HG03460 (cell line): ENCODE results near the gene RGN.
"Not testable (repeated sequence)": the region's sequence is repeated elsewhere in the genome, so short reads cannot be mapped to it uniquely, and the experiment has no call there.

Experiments used
- ATAC-seq: cut with Tn5 transposase; IDR thresholded peaks from one replicate; pipeline ENCODE4 v1.9.1; 2021; ENCODE audit not compliant: unreplicated experiment

RGN gene

DNA sequence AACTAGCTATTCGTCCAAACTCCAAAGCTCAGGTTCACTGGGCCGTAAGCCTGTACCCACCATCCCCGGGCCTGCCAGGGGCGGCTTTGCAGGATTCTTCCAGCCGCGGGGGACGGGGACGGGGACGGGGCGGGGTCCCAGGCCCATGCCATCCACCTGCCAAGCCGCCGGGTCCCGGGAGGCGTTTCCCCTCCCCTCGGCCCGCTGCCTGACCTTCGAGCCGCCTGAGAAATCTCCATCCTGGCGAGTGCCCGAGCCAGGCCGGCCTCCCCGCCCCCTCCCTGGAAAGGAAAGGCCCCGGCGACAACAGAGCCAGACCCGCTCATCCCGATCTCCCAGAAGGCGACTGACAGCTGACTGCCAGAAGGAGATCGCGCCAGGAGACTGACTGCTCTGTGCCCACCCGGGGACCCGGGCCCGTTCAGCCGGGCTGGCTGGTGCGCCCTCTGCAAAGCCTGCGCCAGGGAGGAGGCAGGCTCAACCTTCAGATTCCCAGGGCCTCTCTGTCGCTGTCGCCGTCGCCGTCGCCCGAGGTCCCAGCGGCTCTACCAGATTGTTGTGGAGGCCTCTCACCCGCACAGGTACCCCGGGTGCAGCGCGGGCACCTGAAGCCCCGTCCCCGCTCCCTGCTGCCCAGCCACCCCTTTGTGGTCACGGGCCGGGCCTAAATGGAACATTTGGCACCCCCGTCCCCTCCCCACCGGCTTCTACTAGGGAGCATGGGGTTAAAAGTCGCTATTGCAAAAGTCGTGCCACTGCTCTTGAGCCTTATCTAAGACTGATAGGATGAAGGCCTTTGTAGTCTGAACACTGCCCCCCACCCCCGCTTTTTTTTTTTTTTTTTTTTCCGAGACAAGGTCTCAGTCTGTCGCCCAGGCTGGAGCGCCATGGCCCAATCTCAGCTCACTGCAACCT lies at the start of gene RGN:
RGN (plus strand) TSS at position 315 of the 915 bp plus-strand sequence. CDS start 2,702 bp downstream, outside the sequence.
- no peak for ATAC-seq

DNA sequence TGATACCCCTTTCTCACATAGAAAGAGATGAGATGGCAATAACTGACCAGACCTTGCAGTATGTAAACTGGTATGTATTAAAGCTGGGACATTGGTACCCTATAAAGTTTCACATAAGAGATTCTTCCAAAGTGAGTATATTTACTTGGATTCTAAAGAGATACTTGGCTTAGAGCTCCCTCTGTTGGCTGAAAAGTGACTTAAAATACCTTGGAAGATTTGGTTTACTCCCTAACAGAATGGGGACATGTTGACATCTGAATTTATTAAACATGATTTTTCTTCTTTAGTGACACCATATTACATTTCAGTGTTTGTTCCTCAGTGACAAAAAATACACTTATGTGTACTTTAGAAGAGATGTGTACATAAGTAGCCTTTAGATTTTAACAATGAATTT lies 47.9 kb upstream of the RGN start:
- no peak for ATAC-seq

DNA sequence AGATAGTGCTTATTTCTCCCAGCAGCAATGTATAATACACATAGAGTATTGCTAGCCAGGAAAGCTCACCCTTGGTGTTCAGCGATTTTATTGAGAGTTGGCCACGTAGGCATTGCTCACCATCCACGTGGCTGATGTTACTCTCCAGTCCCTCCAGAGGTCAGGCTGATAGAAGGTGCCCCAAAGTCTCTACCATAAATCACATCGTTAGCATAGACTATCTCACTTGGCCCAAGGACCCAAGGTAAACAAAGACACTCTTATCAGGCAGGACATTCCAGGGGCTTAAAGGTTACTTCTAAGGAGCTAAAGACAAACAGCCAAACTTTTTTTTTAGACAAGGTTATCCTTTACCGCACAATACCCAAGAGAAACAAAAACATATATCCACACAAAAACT lies 30.3 kb upstream of the RGN start:
- no peak for ATAC-seq

DNA sequence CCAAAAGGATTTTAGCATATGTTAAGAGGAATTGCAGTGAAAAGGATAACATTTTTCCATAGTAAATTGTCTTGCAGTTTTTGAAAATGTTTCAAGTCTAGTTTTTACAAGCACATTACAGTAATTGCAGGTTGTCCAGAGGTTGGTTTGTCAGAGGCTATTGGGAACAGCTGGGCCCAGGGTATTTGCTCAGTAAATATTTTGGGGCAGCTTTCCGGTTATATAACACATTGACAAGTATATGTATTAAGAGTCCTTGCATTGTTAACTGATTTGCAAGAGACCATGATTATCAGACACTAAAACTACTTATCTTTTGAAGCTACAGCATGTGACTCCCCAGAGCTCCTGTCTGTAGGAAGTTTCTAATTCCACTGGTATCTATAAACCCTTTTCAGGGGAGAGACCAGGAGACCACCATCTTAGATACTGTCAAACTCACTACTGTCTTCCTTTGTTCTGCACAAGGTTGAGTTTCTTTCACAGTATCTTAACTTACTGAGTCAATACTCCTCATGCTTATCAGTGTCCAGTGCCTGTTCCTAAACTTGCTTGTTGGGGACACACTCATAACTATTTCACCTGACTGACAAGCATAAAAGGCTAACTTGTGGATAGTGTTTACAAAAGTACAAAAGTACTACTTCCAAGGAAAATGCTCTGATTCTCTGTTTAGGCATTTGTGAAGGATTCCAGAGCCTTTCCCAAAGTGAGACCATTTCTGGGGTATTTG lies 18.9 kb upstream of the RGN start:
- ATAC-seq, result no peak

DNA sequence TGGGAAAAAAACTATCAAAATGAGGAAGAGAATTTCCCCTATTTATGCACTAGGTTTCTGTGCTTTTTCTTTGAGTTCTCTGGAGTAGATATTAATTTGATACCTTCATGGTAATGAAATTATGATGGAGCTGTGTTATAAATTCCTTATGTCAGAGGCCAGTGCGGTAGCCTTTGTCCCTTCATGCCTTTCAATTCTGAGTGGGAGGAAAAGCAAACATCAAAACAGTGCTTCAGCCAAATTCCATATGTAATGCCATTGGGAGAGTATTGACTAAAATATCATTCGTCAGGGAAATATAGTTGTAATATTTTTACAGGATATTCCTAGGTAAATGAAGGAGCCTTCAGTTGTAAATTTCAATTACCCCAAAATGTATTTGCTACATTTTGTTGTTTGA lies 17.5 kb upstream of the RGN start:
- ATAC-seq, result no peak

DNA sequence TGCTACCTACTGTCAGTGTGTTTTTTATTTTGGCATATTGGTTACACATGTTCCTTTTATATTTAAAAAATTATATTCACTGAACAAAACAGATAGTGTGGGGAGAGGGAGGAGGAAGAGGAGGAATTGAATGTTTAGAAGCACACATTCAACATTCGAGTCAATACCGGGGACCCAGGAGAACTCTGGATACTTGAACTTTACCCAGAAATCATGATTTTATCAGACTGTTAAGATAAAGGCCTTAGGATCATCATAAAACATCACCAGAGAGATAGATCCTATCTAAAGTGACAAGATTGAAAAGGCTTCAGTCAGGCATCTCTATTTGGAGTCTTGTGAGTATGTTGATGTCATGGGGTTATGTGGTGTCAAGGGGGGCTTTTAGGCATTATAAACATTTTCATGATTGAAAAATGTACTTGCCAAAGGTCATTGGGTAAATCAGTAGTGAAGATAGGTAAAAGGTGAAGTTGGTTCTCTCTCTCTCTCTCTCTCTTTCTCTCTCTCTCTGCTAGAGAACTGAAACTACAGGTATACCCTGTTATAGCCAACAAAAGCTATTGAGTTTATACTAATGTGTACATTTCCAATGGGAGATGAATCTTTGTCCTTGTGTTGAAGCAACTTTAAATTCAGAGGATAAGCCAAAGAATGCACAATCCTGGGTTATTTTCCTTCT lies 16.9 kb upstream of the RGN start:
- no peak for ATAC-seq

DNA sequence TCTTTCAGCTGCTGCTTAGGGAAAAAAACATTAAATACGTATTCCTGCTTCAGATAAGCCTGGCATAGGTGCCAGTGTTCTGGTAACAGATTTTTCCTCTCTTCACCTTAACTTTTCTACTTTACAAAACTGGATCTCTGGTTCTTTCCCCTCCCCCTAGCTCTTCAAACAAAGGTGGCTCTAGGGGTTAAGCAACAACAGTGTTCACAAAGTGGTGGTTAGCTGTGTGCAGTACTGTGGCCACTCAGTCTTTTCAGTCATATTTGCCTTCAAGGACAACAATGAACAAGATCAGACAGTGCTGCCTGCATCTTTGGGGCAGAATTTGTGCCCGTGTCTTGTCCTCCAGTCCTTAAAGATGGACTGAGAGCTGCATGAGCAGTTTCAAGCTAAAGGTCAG lies 15.1 kb upstream of the RGN start:
- ATAC-seq, result no peak

DNA sequence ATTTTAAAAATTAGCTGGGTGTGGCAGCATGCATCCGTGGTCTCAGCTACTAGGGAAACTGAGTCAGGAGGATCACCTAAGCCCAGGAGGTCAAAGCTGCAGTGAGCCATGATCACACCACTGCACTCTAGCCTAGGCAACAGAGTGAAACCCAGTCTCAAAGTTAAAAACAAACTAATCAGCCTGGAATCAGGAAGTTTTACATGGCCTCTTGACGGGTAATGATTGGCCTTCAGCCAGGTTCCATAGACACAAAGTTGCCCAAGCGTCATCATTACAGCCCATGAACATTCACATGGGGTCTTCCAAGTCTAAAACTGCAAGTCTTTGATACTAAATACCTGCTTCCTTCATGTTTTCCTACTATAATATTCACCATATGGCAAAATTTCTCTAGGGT lies 10.0 kb upstream of the RGN start:
- ATAC-seq, result no peak

DNA sequence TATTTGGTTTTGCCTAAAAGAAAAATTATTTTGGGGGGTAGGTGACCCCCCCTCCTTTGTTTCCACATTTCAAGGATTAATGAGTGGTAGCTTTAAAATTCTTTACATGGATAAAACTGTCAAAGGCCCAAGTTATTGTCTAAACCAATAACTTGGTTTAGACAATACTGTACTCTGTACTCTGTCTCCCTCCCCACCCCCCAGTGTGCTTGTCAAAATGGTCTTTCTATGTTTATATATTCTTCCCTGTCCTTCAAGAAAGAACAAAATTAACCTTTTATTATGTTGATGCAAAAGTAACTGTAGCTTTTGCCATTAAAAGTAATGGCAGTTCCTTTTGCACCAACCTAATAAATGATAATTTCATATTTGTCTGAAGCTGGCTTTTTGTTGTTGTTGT lies 9.5 kb upstream of the RGN start:
- ATAC-seq, result no peak

DNA sequence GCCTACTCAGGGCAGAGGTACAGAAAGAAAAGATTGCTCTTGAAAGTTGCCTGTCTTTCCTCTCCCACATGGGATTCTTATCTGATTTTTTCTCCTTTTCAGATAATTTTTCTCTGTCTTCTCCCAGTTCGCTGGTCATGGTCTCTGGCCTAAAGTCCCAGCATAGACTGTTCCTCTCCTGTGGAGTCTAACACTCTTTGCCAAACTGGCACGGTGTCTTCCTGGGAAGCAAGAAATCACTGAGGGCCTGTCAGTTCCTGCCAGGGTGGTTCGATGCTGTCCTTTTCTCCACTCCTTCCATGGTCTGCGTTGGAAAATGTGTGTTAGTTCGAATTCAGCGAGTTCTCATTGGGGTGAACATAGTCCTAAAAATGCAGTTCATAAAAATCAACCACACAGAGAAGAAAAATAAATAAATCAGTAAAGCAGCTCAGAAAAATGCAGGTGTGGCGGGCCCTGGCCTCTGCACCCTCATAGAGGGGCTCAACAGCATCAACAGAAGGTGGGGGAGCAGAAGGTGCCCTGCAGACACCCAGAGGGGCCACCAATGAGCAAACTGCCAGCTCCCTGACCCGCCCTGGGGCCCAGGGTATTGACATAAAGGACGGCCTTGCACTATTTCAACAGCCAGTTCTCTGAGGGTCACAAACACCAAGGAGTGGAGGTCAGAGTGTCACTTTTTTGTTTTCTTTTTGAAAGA lies 2.1 kb downstream of the RGN start:
- ATAC-seq, result no peak

DNA sequence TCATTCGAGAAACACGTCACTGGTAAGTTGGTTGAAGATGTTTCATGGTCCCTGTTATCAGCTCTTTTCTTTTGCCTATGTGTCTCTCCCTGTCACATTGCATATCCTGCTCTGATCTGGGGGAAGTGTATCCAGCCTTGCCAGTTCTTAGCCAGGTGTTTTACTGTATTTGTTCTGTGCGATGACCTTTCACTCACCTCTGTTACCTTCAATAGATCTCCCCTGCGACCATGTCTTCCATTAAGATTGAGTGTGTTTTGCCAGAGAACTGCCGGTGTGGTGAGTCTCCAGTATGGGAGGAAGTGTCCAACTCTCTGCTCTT lies 2.6 kb downstream of the RGN start:
- no peak for ATAC-seq

DNA sequence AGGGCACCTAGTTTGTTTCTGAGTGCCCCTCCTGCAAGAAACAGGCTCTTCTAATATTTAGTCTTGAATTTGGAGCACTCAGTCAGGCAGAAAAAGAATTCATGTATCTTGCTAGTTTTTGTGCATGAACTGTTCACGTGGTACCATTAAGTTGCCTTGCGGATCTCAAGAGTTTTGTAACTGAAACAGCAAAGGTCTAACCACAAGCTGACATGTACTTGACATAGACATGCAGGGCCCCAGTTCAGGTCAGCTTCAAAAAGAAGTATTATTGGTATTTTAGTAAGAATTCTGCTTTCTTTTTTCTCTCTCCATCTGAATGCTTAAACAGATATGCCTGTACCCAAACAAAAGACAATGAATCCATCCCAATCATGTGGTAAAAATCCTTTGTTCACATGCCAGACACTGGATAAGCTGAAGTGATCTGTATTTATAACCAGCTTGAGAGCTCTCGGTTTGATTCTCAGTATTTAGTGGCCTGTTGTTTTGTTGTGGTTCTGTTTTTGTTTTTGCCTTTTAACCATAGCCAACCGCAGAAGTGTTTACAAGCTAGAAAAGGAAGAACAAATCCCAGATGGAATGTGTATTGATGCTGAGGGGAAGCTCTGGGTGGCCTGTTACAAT lies 13.0 kb downstream of the RGN start:
- no peak for ATAC-seq

DNA sequence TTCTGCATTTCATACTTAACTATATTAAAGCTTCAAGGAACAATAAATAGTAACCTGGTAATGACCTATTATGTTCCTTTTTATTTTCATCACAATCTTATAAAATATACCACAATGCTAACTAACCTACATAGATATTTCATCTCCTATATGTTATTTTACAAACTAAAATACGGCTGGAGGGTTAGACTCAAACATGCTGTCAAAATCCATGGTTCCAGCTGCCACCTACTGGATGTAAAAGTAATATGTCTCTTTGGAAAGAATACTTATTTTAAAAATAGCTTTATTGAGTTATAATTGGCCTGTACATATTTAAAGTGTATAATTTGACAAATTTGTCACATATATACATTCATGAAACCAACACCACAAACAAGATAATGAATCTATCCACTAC lies 15.0 kb downstream of the RGN start:
- ATAC-seq, result no peak

DNA sequence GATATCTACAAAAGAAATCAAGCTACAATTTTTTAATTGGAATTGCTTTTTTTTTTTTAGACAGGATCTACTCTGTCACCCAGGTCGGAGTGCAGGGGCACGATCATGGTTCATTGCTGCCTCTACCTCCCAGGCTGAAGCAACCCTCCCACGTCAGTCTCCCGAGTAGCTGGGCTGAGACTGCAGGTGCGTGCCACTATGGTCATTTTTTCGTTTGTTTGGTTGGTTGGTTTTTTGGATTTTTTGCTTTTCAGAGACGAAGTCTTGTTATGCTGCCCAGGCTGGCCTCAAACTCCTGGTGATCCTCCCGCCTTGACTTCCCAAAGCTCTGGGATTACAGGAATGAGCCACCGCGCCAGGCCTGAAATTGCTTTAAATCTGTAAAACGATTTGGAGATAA lies 15.6 kb downstream of the RGN start:
- ATAC-seq, result no peak

DNA sequence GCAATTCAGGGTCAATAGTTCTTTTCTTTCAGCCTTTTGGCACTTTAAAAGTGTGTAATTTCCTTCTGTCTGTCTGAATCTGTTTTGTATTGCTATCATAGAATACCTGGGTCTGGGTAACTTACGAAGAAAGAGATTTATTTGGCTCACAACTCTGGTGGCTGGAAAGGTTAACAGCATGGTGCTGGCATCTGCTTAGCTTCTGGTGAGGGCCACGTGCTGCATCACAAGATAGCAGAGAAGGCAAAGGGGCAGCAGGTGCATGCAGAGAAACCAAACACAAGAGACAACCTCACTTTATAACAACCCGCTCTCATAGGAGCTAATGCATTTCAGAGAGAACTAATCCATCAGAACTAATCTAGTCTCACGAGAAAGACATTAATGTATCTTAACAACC lies 18.8 kb downstream of the RGN start:
- ATAC-seq, result no peak

DNA sequence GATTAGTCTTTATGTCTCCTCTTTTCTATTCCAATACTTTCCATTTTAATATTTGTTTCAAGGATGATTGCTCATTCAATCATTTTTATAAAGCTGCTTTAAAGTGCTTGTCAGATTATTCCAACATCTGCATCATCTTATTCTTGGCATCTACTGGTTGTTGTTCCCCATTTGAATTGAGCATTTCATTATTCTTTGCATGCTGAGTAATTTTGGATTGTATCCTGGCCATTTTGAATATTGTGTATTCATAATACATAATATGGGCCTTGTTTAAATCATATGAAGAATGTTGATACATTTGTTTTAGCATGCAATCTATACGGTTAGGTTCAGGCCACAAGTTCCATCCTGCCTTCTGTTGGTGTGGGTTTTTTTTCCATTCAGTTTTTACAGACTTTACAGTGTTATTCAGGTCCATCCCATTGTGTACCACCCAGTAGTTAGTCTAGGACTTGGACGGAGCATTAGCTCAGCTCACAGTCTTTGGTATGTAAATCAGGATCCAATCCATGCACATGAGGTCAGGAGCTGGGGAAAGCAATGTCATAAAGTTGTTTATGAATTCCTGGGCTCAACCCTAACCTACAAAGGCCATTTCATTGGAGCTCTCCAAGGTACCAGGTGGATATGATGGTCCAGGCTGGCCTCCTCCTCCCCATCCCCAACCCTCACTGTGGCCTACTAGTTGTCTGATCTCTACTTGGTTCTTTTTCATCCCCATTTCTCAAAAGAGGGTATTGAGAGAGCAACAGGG lies 20.3 kb downstream of the RGN start:
- no peak for ATAC-seq

DNA sequence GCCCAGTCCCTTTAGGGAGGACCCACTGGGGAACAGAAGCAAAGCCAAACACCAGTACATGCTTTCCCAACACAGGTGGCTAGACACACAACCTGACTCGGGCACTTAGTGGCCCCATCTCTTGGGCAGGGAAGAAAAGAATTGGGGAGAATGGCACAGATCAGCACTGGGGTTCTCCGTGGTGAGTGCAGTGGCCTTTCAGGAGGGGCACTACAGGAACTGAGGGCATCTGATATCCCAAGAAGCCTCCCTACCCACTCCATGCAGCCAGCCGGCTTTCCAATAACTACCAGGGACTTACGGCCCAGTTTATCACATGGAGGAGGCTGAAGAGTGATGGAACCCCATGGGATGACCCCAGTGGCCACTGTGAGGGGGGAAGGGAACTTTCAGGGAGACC lies 23.0 kb downstream of the RGN start:
- ATAC-seq, result no peak

DNA sequence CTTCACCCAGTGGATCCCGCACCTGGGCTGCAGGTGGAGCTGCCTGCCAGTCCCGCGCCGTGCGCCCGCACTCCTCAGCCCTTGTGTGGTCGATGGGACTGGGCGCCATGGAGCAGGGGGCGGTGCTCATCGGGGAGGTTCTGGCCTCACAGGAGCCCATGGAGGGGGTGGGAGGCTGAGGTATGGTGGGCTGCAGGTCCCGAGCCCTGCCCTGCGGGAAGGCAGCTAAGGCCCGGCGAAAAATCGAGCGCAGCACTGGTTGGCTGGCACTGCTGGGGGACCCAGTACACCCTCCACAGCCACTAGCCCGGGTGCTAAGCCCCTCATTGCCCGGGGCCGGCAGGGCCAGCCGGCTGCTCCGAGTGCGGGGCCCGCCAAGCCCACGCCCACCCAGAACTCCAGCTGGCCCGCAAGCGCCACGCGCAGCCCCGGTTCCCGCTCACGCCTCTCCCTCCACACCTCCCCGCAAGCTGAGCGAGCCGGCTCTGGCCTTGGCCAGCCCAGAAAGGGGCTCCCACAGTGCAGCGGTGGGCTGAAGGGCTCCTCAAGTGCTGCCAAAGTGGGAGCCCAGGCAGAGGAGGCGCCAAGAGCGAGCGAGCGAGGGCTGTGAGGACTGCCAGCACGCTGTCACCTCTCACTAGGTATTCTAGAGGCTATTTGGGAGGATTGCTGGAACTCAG lies 32.8 kb downstream of the RGN start:
- ATAC-seq, result not testable (repeated sequence)

DNA sequence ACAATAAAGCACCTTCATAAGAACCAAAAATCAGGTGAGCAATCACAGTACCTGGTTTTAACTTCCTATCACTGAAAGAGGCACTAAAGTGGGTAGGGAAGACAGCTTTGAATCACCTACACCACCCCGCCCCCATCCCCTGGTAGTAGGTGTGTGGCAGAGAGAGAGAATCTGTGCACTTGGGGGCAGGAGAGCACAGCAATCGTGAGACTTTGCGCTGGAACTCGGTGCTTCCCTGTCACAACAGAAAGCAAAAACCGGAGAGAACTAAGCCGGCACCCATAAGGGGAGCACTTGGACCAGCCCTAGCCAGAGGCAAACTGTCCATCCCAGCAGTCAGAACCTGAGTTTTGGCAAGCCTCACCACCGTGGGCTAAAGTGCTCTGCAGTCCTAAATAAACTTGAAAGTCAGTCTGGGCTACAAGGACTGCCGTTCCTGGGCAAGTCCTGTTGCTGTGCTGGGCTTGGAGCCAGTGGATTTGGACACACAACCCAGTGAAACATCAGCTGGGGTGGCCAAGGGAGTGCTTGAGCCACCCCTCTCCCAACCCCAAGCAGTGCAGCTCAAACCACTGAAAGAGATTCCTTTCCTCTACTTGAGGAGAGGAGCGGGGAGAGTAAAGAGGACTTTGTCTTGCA lies 34.2 kb downstream of the RGN start:
- no peak for ATAC-seq
